Endothelial cell of umbilical vein (primary cell): Measurements from ENCODE around the gene ZNF276. TPM values are rescaled to one million over a fixed set of nuclear protein-coding genes. Genes with fewer than 3 reads are reported as not detected.

Experiments used
- BruUV-seq: library from RNA; stranded (reverse); fragments of 400-500 nt; replicated peaks from 2 replicates; lab custom pipeline; 2021; lab: Mats Ljungman, UMichigan
- CTCF ChIA-PET: fragments of 300-600, 350-600 bp; sonication (Branson Sonifier 250); formaldehyde crosslinking; loops from one replicate; lab custom pipeline; 2021; ENCODE audit warnings: antibody characterized with exemption, inconsistent platforms; lab: Charles Lee
- POLR2A ChIA-PET: fragments of 300-600, 350-600 bp; sonication (Branson Sonifier 250); formaldehyde crosslinking; loops from one replicate; lab custom pipeline; 2021; ENCODE audit warnings: antibody characterized with exemption, inconsistent platforms; lab: Charles Lee
- DNase-seq: peaks from one replicate; pipeline ENCODE4 v3.0.0-alpha.2; 2011; ENCODE audit warnings: low read depth, low spot score
- FAIRE-seq: peaks from 2 replicates; lab custom pipeline; 2011; peaks lifted over from hg19 to GRCh38; lab: Jason Lieb, UNC
- H2AFZ ChIP-seq: 2 replicates; pipeline ENCODE4 v1.6.0; 2012; ENCODE audit warnings: low read depth, low read length, control low read depth, inconsistent platforms
- H3K27ac ChIP-seq: 2 replicates; pipeline ENCODE4 v1.5.1; 2011; ENCODE audit warnings: low read depth, mild to moderate bottlenecking, control low read depth, low read length, moderate library complexity; ENCODE audit not compliant: insufficient read depth
- H3K27me3 ChIP-seq, 2 experiments: 2 replicates each; pipeline versions ENCODE4 v1.6.0 to v1.6.1; 2011; ENCODE audit warnings: low read length in 2 of 2, mixed read lengths in 1 of 2; ENCODE audit not compliant: control insufficient read depth in 2 of 2, insufficient read depth in 2 of 2
- H3K36me3 ChIP-seq, 2 experiments: 2 replicates in 1 of 2; 3 replicates in 1 of 2; pipeline ENCODE4 v1.5.1; 2011; ENCODE audit warnings: low read length in 2 of 2, mild to moderate bottlenecking in 1 of 2, moderate library complexity in 1 of 2; ENCODE audit not compliant: control insufficient read depth in 2 of 2, insufficient read depth in 2 of 2; ENCODE audit errors: extremely low read depth in 1 of 2
- H3K4me1 ChIP-seq: 3 replicates; pipeline ENCODE4 v1.5.1; 2011; ENCODE audit warnings: mild to moderate bottlenecking, low read length; ENCODE audit not compliant: control insufficient read depth, insufficient read depth; ENCODE audit errors: extremely low read depth
- H3K4me2 ChIP-seq: 2 replicates; pipeline ENCODE4 v1.6.1; 2011; ENCODE audit warnings: low read length, control low read depth, mixed read lengths; ENCODE audit not compliant: insufficient read depth
- H3K4me3 ChIP-seq, 3 experiments: fragments of 200-600 bp in 1 of 3; sonication (generic), shearing (Covaris generic) in 1 of 3; replicated peaks in 1 of 3; 2 replicates each; pipeline ENCODE4 v1.5.1; 2011 to 2016; ENCODE audit warnings: control low read depth in 3 of 3, low read length in 3 of 3, mild to moderate bottlenecking in 2 of 3, inconsistent platforms in 1 of 3, low read depth in 1 of 3, moderate library complexity in 1 of 3; ENCODE audit not compliant: insufficient read depth in 1 of 3
- H3K79me2 ChIP-seq: 2 replicates; pipeline ENCODE4 v1.6.0; 2012; ENCODE audit warnings: low read length, inconsistent platforms; ENCODE audit not compliant: control insufficient read depth, insufficient read depth
- H3K9ac ChIP-seq: replicated peaks from 2 replicates; pipeline ENCODE3; 2011; ENCODE audit warnings: low read length, control low read depth; ENCODE audit not compliant: insufficient read depth; ENCODE audit errors: extremely low read depth
- H3K9me1 ChIP-seq: replicated peaks from 3 replicates; pipeline ENCODE4 v1.6.0; 2011; ENCODE audit warnings: mild to moderate bottlenecking, low read length; ENCODE audit not compliant: control insufficient read depth, insufficient read depth; ENCODE audit errors: extremely low read depth
- H3K9me3 ChIP-seq: replicated peaks from 2 replicates; pipeline ENCODE4 v1.5.1; 2012; ENCODE audit warnings: low read length, inconsistent platforms; ENCODE audit not compliant: control insufficient read depth, insufficient read depth
- H4K20me1 ChIP-seq: replicated peaks from 2 replicates; pipeline ENCODE3; 2011; ENCODE audit warnings: mild to moderate bottlenecking, low read length; ENCODE audit not compliant: control insufficient read depth, insufficient read depth; ENCODE audit errors: extremely low read depth
- CTCF ChIP-seq, 2 donors: IDR thresholded peaks; 1 replicate in 1 of 2; 2 replicates in 1 of 2; pipeline ENCODE4 v1.5.1; 2011; ENCODE audit warnings: low read length in 2 of 2, mild to moderate bottlenecking in 2 of 2, moderate library complexity in 2 of 2, control low read depth in 1 of 2, inconsistent platforms in 1 of 2, low read depth in 1 of 2; ENCODE audit not compliant: insufficient read depth in 1 of 2; ENCODE audit errors: extremely low read depth in 1 of 2
- EZH2 ChIP-seq: IDR thresholded peaks from 2 replicates; pipeline ENCODE4 v1.6.1; 2012; ENCODE audit warnings: borderline replicate concordance, low read depth, mild to moderate bottlenecking, moderate library complexity, low read length, inconsistent platforms; ENCODE audit not compliant: severe bottlenecking
- FOS ChIP-seq: IDR thresholded peaks from 2 replicates; pipeline ENCODE4 v1.6.1; 2011; ENCODE audit warnings: mild to moderate bottlenecking, low read length, moderate library complexity, borderline replicate concordance; ENCODE audit not compliant: insufficient read depth
- GATA2 ChIP-seq: IDR thresholded peaks from 2 replicates; pipeline ENCODE4 v1.7.0; 2011; ENCODE audit warnings: low read depth, mild to moderate bottlenecking, moderate library complexity, mixed read lengths, low read length; ENCODE audit not compliant: insufficient read length, insufficient read depth
- JUN ChIP-seq: IDR thresholded peaks from 2 replicates; pipeline ENCODE4 v1.6.1; 2011; ENCODE audit warnings: borderline replicate concordance, low read depth; ENCODE audit not compliant: insufficient read length, insufficient read depth
- MAX ChIP-seq: IDR thresholded peaks from 2 replicates; pipeline ENCODE4 v1.6.1; 2011; ENCODE audit not compliant: insufficient read depth, insufficient read length
- MYC ChIP-seq: IDR thresholded peaks from one replicate; pipeline ENCODE4 v1.6.1; 2011; ENCODE audit warnings: mild to moderate bottlenecking, low read depth, low read length
- POLR2A ChIP-seq: IDR thresholded peaks from 2 replicates; pipeline ENCODE4 v1.6.1; 2012; ENCODE audit warnings: low read depth, mild to moderate bottlenecking, control low read depth, low read length
- POLR2AphosphoS5 ChIP-seq: IDR thresholded peaks from 2 replicates; pipeline ENCODE4 v1.6.1; 2012; ENCODE audit warnings: low read depth, mild to moderate bottlenecking, control low read depth, low read length, moderate library complexity; ENCODE audit not compliant: insufficient read depth
- dilution Hi-C: fragments of 300-500 bp; cut with MboI; formaldehyde crosslinking; loops from one replicate; pipeline ENCODE4 v1.15.0; 2019; ENCODE audit warnings: low sequenced_read_pairs; ENCODE audit not compliant: extremely low pct_ligation_motif_present
- intact Hi-C: fragments of 100-400 bp; cut with micrococcal nuclease; formaldehyde crosslinking; loops from one replicate; pipeline ENCODE4 v1.10.0; 2022
- polyA plus RNA-seq, 4 experiments: library from polyadenylated mRNA; depleted of rRNA in 3 of 4; stranded (reverse) in 3 of 4; unstranded in 1 of 4; fragments of >200 nt; gene quantifications; 2 replicates each; pipeline versions ENCODE4 v1.2.1 to v1.2.3, GENCODE V29; 2011 to 2012; ENCODE audit warnings: missing spikeins in 1 of 4
- total RNA-seq: library from RNA; stranded (reverse); gene quantifications from 2 replicates; pipeline ENCODE4 v1.2.3, GENCODE V29; 2021

The ZNF276 gene
- total and polyA plus RNA-seq, 2 donors (not counting 3 experiments of a cell fraction or from before 2014, with no cell fraction given), result 36.6 to 40.0 TPM

GRCh38 chr16:89710709-89711564 is 10.4 kb upstream of the ZNF276 start:
- ChIA-PET POLR2A (no interaction called here), CTCF (interaction anchor here (1.1 to 2.6 kb wide), 3 partner anchors 11 to 149 kb away, joined by 3 to 13 read pairs (median 4); no protein-coding TSS in a partner anchor)
- no TSS peak for BruUV-seq
- no peak overlapping the region for H3K9ac ChIP-seq
- dilution Hi-C loops (no loop called here), intact Hi-C loops (loop anchor here (1.0 kb wide), 1 partner anchor 8 kb away; no protein-coding TSS in a partner anchor)
- FAIRE-seq (no peak), DNase-seq (no peak)
- TF ChIP-seq JUN, result no peak
- TF ChIP-seq POLR2AphosphoS5, result no peak
- TF ChIP-seq FOS, result no peak
- H3K4me2 ChIP-seq, result no peak overlapping the region
- peaks cover 14% of the 10 kb centered on the region for H3K79me2 ChIP-seq
- no peaks in the 10 kb centered on the region for H4K20me1 ChIP-seq
- no peak overlapping the region for H3K4me3 ChIP-seq
- peaks cover 0 to 3% of the 10 kb centered on the region in 2 experiments for H3K36me3 ChIP-seq
- H3K4me1 ChIP-seq, result peaks cover 9% of the 10 kb centered on the region
- H3K27ac ChIP-seq, result no peak overlapping the region
- H3K27me3 ChIP-seq, result no peaks in the 10 kb centered on the region
- H2AFZ ChIP-seq, result no peak overlapping the region
- H3K9me3 ChIP-seq, result no peaks in the 10 kb centered on the region
- no peaks in the 10 kb centered on the region for H3K9me1 ChIP-seq

DNA sequence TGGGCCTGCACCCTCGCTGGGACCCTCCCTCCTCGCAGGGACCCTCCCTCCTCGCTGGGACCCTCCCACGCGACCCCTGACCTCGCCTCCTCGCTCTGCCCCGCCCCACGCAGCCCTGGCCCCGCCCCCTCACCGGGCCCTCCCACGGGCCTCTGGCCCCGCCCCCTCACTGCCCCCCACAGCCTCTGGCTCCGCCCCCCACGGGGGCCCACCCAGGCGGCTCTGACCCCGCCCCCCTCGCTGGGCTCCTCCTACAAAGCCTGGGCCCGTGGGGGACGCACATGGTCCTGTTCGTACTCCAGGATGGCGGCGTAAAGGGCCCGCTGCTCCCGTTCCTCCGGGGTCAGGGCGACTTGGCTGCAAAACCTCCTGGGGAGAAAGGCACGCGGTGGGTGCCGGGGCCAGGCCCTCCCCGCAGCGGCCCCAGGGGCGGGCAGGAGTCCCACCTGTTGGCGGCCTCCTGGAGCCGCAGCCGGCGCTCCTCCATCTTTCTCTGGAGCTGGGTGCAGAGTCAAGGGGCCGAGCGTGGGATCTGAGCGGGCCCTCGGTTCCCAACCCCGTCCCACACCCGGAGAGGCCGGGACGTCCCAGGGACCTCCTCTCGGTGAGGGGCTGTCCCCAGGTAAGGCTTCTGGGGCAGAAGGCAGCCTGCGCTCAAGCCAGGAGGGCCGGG is 9.6 kb upstream of the ZNF276 start:
- peak overlapping the region; percentile 45 to 95 (median 75) for H3K4me3 ChIP-seq
- BruUV-seq, result TSS peak; percentile 57
- H3K9ac ChIP-seq, result peak overlapping the region; percentile 86
- no peaks in the 10 kb centered on the region for H3K27me3 ChIP-seq
- H3K36me3 ChIP-seq, result peaks cover 0 to 3% of the 10 kb centered on the region in 2 experiments
- H3K9me3 ChIP-seq, result no peaks in the 10 kb centered on the region
- H3K79me2 ChIP-seq, result peaks cover 14% of the 10 kb centered on the region
- H4K20me1 ChIP-seq, result no peaks in the 10 kb centered on the region
- H3K4me2 ChIP-seq, result peak overlapping the region; percentile 88
- ChIA-PET CTCF (interaction anchor here (0.8 to 1.3 kb wide), 2 partner anchors 11 to 74 kb away, joined by 3 to 4 read pairs; no protein-coding TSS in a partner anchor), POLR2A (no interaction called here)
- H2AFZ ChIP-seq, result peak overlapping the region; percentile 90
- intact Hi-C loops (loop anchor here (1.0 kb wide), 1 partner anchor 8 kb away; no protein-coding TSS in a partner anchor), dilution Hi-C loops (no loop called here)
- H3K4me1 ChIP-seq, result peaks cover 9% of the 10 kb centered on the region
- H3K27ac ChIP-seq, result peak overlapping the region; percentile 78
- TF ChIP-seq POLR2A (peak; percentile 85), MYC (no peak), EZH2 (no peak), POLR2AphosphoS5 (peak; percentile 79), MAX (peak; percentile 58), GATA2 (no peak), CTCF (IDR thresholded peaks at IDR 0.05; ENCODE audit: extremely low read depth in 1 of 2, insufficient read depth in 1 of 2, low read depth in 1 of 2, low read length in 2 of 2) (no peak), JUN (no peak), FOS (no peak)
- DNase-seq, result peak; percentile 66
- peak; percentile 78 for FAIRE-seq
- no peaks in the 10 kb centered on the region for H3K9me1 ChIP-seq
